ENCODE results near the gene NAP1L5.
A peak's percentile ranks its signal among the peaks of the same experiment; 100 is the strongest.

The NAP1L5 gene, protein sequence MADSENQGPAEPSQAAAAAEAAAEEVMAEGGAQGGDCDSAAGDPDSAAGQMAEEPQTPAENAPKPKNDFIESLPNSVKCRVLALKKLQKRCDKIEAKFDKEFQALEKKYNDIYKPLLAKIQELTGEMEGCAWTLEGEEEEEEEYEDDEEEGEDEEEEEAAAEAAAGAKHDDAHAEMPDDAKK

DNA sequence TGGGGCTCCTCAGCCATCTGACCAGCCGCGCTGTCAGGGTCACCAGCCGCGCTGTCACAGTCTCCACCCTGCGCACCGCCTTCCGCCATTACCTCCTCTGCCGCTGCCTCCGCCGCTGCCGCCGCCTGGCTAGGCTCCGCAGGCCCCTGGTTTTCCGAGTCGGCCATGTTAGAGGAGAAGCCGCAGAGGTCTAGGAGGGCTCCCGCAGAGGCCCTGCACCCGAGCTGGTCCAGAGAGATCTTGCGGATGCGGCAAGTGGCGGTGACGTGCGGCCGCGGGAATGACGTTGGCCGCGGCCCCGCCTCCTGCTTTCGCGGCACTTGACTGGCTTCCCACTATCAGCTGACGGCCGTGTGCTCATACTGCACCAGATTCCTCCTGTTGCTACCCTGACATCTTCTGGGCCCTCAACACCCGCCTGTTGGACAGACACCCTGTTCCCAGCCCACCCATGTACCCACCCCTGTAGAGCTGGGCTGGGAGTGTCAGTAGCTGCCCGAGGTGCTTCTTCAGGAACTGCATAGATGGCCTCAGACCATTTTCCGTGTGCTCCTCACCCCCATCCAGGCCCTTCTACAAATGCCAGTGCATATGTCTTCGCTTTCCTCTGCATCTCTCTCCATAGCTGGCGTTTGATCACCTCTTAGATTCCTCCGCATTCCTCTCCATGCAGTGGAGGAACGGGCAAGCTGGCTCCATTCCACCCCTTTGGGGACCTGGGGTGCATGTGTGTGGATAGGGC lies at the start of gene NAP1L5:
NAP1L5 (minus strand) TSS at position 242 of the 742 bp plus-strand sequence; CDS start at position 167, 75 bp downstream.
- H3K4me1 ChIP-seq (ENCODE audit: control insufficient read depth in 1 of 2, insufficient read depth in 1 of 2, low read depth in 1 of 2, low read length in 1 of 2): no peaks in the 10 kb centered on the region
- H3K27ac ChIP-seq: no peak within 1 kb of the TSS
- peaks cover 53% of the 10 kb centered on the region for H3K36me3 ChIP-seq
- H3K9me3 ChIP-seq: no peaks in the 10 kb centered on the region
- H3K4me3 ChIP-seq (ENCODE audit: low read depth in 1 of 2, low read length in 1 of 2): peak within 1 kb of the TSS; percentile 57 to 59
- no peaks in the 10 kb centered on the region for H3K27me3 ChIP-seq
- TF ChIP-seq, protein P1, sequence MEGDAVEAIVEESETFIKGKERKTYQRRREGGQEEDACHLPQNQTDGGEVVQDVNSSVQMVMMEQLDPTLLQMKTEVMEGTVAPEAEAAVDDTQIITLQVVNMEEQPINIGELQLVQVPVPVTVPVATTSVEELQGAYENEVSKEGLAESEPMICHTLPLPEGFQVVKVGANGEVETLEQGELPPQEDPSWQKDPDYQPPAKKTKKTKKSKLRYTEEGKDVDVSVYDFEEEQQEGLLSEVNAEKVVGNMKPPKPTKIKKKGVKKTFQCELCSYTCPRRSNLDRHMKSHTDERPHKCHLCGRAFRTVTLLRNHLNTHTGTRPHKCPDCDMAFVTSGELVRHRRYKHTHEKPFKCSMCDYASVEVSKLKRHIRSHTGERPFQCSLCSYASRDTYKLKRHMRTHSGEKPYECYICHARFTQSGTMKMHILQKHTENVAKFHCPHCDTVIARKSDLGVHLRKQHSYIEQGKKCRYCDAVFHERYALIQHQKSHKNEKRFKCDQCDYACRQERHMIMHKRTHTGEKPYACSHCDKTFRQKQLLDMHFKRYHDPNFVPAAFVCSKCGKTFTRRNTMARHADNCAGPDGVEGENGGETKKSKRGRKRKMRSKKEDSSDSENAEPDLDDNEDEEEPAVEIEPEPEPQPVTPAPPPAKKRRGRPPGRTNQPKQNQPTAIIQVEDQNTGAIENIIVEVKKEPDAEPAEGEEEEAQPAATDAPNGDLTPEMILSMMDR (IDR thresholded peaks at IDR 0.05): no peak

DNA sequence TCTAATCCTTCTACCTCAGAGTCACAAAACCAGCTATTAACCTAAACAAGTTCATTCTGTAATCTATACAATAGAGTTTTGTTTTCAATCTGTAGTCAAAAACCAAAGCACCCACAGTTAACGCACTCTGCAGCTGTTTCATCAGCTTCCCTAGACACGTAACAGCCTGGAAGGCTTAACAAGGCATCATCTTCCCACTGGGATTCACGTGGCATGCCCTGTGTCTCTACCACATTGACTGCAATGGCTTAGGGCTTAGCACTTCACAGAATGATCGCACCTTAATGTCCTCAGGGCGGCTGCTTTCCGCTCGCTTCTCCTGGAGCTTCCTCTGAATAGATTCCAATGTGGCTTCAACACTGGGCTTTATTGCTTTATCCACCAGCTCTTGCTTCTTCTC lies 49.7 kb upstream of the NAP1L5 start:
- H3K36me3 ChIP-seq: no peaks in the 10 kb centered on the region
- TF ChIP-seq, protein P1 (IDR thresholded peaks at IDR 0.05): no peak
- no peaks in the 10 kb centered on the region for H3K27me3 ChIP-seq
- H3K4me3 ChIP-seq (ENCODE audit: low read depth in 1 of 2, low read length in 1 of 2): no peak overlapping the region
- H3K4me1 ChIP-seq (ENCODE audit: control insufficient read depth in 1 of 2, insufficient read depth in 1 of 2, low read depth in 1 of 2, low read length in 1 of 2): no peaks in the 10 kb centered on the region
- H3K9me3 ChIP-seq: no peaks in the 10 kb centered on the region
- H3K27ac ChIP-seq: no peak overlapping the region

DNA sequence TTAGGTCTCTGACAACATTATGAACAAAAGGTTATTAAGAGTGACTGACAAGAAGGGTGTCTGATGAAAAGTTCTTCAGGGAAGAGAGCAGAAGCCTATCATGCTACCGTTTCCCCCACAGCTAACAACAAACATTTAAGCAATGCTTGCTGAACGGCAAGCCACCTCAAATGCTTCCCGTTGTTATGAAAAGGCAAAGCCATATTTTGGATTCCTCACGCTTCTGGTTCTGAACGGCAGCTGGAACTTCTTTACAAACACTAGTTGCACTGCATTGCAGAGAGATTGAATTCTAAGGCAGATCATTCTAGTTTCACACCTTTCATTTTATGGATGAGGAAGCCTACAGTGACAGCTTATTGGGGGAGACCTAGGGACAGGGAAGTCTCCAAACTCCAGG lies 48.6 kb upstream of the NAP1L5 start:
- Histone ChIP-seq H3K27me3 (no peaks in the 10 kb centered on the region), H3K36me3 (no peaks in the 10 kb centered on the region)
- TF ChIP-seq, protein P1 (IDR thresholded peaks at IDR 0.05): no peak

DNA sequence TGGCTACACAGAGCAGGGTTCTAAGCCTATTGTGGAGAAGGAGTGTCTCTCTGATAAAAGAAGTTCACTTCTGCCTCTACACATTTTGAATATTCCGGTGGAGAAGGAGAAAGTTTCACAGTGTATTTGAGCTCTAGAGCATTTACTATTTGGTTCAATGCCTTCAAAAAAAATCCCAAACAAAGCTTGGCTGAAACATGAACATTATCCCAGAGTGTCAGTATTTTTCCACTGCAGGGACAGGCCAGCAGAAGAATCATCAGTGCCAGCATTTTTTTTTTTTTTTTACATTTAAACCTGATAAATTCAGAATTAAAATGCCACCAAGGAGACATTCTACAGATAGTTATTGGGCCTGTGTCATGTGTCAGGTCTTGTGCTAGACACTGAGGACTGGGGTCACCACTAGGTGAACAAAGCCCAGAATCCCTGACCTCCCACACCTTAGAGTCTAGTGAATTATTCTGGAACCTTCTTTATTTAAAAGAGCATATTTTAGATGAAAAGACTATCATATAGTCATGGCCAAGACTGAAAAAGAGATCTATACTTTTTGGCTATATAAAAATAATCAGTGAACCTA lies 48.0 kb upstream of the NAP1L5 start:
- Histone ChIP-seq H3K27me3 (no peaks in the 10 kb centered on the region), H3K4me1 (ENCODE audit: control insufficient read depth in 1 of 2, insufficient read depth in 1 of 2, low read depth in 1 of 2, low read length in 1 of 2) (no peaks in the 10 kb centered on the region), H3K27ac (no peak overlapping the region), H3K4me3 (ENCODE audit: low read depth in 1 of 2, low read length in 1 of 2) (no peak overlapping the region), H3K36me3 (no peaks in the 10 kb centered on the region), H3K9me3 (no peaks in the 10 kb centered on the region)
- TF ChIP-seq, protein P1 (IDR thresholded peaks at IDR 0.05): no peak

More for the DNA sequence above, 48.6 kb upstream of the NAP1L5 start:
- H3K27ac ChIP-seq: no peak overlapping the region
- no peak overlapping the region for H3K4me3 ChIP-seq (ENCODE audit: low read depth in 1 of 2, low read length in 1 of 2)
- no peaks in the 10 kb centered on the region for H3K9me3 ChIP-seq
- H3K4me1 ChIP-seq (ENCODE audit: control insufficient read depth in 1 of 2, insufficient read depth in 1 of 2, low read depth in 1 of 2, low read length in 1 of 2): no peaks in the 10 kb centered on the region

DNA sequence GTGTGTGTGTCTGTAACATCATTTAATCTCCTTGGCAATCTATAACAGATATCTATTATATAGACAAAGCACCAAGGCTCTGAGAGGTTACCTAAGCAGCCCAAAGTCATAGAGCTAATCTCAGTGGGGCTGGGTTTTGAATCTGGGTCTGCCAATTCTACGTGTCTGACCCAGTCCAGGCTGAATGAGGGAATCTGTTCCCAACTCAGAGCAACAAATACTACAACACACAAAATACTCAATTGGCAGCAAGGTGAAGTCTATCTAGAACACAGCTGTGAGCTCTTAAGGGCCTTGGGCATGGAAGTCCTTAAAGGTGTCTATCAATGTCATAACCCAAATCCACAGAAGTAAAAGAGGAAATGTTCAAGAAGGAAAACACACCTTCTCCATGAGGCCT lies 47.5 kb upstream of the NAP1L5 start:
- Histone ChIP-seq H3K36me3 (no peaks in the 10 kb centered on the region), H3K27ac (no peak overlapping the region), H3K4me1 (ENCODE audit: control insufficient read depth in 1 of 2, insufficient read depth in 1 of 2, low read depth in 1 of 2, low read length in 1 of 2) (no peaks in the 10 kb centered on the region), H3K4me3 (ENCODE audit: low read depth in 1 of 2, low read length in 1 of 2) (no peak overlapping the region), H3K9me3 (no peaks in the 10 kb centered on the region), H3K27me3 (no peaks in the 10 kb centered on the region)
- TF ChIP-seq, protein P1 (IDR thresholded peaks at IDR 0.05): no peak
